Right atrium auricular region (tissue), 2 donors: ENCODE data around the gene PLCL2. TPM values are rescaled to one million over a fixed set of nuclear protein-coding genes. Genes with fewer than 3 reads are reported as not detected.

Experiments
- DNase-seq: peaks from one replicate; pipeline ENCODE4 v3.0.0-alpha.2; 2019; ENCODE audit warnings: low spot score
- H3K27ac ChIP-seq, 2 donors: fragments of 200-600 bp; sonication (generic); 1 replicate in 1 of 2; 2 replicates in 1 of 2; pipeline ENCODE4 v1.5.1; 2016 to 2019
- H3K27me3 ChIP-seq, 2 donors: fragments of 200-600 bp; sonication (generic); one replicate each; pipeline versions ENCODE4 v1.5.1 to v1.6.0; 2017 to 2019
- H3K36me3 ChIP-seq: fragments of 200-600 bp; sonication (generic); one replicate; pipeline ENCODE4 v1.5.1; 2016
- H3K4me1 ChIP-seq, 2 donors: fragments of 200-600 bp; sonication (generic); one replicate each; pipeline versions ENCODE4 v1.5.1 to v1.6.0; 2017 to 2019
- H3K4me3 ChIP-seq, 2 donors: fragments of 200-600 bp; sonication (generic); 1 replicate in 1 of 2; 2 replicates in 1 of 2; pipeline ENCODE4 v1.5.1; 2017 to 2019; ENCODE audit warnings: mild to moderate bottlenecking in 1 of 2, moderate library complexity in 1 of 2
- H3K9me3 ChIP-seq, 2 donors: fragments of 200-600 bp; sonication (generic); one replicate each; pipeline ENCODE4 v1.5.1; 2019
- total RNA-seq, 2 donors: library from RNA; depleted of rRNA; stranded (reverse); fragments of >200 nt; gene quantifications; one replicate each; pipeline ENCODE4 v1.1.0, GENCODE V29; 2016
- TF ChIP-seq, protein P1 (sequence below), 2 donors: fragments of 200-600 bp; sonication (generic); IDR thresholded peaks; one replicate each; pipeline ENCODE4 v1.5.1; 2019; ENCODE audit warnings: antibody characterized with exemption in 2 of 2

The PLCL2 gene
- total RNA-seq, 2 donors from 2014 or later = 32.4 to 35.2 TPM

GRCh38 chr3:16906682-16907081 lies 21.9 kb downstream of the PLCL2 start:
- no peaks in the 10 kb centered on the region for H3K27me3 ChIP-seq
- TF ChIP-seq, protein P1, sequence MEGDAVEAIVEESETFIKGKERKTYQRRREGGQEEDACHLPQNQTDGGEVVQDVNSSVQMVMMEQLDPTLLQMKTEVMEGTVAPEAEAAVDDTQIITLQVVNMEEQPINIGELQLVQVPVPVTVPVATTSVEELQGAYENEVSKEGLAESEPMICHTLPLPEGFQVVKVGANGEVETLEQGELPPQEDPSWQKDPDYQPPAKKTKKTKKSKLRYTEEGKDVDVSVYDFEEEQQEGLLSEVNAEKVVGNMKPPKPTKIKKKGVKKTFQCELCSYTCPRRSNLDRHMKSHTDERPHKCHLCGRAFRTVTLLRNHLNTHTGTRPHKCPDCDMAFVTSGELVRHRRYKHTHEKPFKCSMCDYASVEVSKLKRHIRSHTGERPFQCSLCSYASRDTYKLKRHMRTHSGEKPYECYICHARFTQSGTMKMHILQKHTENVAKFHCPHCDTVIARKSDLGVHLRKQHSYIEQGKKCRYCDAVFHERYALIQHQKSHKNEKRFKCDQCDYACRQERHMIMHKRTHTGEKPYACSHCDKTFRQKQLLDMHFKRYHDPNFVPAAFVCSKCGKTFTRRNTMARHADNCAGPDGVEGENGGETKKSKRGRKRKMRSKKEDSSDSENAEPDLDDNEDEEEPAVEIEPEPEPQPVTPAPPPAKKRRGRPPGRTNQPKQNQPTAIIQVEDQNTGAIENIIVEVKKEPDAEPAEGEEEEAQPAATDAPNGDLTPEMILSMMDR (IDR thresholded peaks at IDR 0.05) = no peak
- H3K4me1 ChIP-seq = peaks cover 0 to 76% of the 10 kb centered on the region in 2 donors
- H3K36me3 ChIP-seq = no peaks in the 10 kb centered on the region
- H3K27ac ChIP-seq = peak overlapping the region; percentile 18 to 60
- DNase-seq = no peak
- no peak overlapping the region for H3K4me3 ChIP-seq
- H3K9me3 ChIP-seq = no peaks in the 10 kb centered on the region

DNA sequence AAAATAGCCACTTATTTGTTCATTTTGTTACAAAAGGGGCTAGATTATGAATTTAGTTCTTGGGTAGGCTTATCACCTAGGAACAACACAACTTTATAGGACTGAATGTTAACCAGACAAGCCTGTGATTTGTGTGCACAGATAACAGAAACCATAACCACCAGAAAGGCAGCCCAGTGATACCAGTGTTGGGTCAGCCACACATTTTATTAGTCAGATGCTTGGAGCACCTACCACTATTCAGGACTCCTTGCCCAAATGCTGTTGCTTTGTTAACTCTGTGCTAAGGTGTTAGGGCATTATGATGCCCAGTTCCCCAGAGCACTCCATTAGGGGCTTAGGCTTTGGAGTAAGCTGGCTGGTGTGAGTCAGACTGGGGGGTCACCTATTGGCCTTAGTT lies 22.5 kb downstream of the PLCL2 start:
- H3K36me3 ChIP-seq = no peaks in the 10 kb centered on the region
- DNase-seq = no peak
- H3K4me1 ChIP-seq = peaks cover 0 to 70% of the 10 kb centered on the region in 2 donors
- H3K27ac ChIP-seq = peak overlapping the region; percentile 18 to 60
- no peaks in the 10 kb centered on the region for H3K9me3 ChIP-seq
- TF ChIP-seq, protein P1 (IDR thresholded peaks at IDR 0.05) = no peak
- H3K4me3 ChIP-seq = no peak overlapping the region
- H3K27me3 ChIP-seq = no peaks in the 10 kb centered on the region

DNA sequence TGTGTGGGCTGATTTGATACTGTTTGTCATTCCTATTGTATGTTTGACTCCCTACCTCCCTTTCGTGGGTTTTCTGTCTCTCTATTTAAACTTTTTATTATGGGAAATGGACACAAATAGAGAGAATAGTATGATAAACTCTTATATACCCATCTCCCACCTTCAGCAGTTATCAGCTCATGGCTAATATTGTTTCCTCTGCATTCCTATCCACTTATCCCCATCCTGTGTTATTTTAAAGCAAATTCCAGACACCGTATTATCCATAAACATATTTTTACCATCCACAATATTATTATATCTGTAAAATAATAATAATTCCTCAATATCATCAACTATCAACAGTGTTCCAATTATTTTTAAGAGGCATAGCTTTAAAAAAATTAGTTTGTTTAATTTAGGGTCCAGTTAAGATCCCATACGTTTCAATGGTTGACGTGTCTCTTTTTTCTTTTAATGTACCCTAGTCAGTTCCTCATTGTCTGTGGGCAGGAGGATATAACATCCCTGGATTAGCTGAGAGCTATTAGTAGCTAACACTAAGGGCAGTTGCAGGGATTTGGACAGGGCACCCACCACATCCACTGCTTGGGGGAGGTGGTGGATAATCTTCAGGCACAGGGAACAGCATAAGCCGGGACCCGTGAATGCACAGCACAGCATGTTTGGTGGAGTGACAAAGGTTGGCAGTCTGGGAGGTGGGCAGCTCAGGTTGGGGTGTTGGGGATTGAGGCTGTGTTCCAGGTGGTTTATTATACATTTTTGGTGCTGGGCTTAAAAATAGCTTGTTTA lies 23.5 kb downstream of the PLCL2 start:
- H3K9me3 ChIP-seq = no peaks in the 10 kb centered on the region
- DNase-seq = no peak
- no peak overlapping the region for H3K4me3 ChIP-seq
- H3K36me3 ChIP-seq = no peaks in the 10 kb centered on the region
- TF ChIP-seq, protein P1 (IDR thresholded peaks at IDR 0.05) = no peak
- H3K4me1 ChIP-seq = peaks cover 0 to 63% of the 10 kb centered on the region in 2 donors
- H3K27ac ChIP-seq = peak overlapping the region in 1 of 2 donors; percentile 60
- no peaks in the 10 kb centered on the region for H3K27me3 ChIP-seq

- H3K4me1 ChIP-seq = peaks cover 0 to 56% of the 10 kb centered on the region in 2 donors
- H3K4me3 ChIP-seq = no peak overlapping the region
- peak overlapping the region in 1 of 2 donors; percentile 60 for H3K27ac ChIP-seq
- DNase-seq = no peak
- H3K36me3 ChIP-seq = no peaks in the 10 kb centered on the region
- H3K27me3 ChIP-seq = no peaks in the 10 kb centered on the region
- TF ChIP-seq, protein P1 (IDR thresholded peaks at IDR 0.05) = no peak
- H3K9me3 ChIP-seq = no peaks in the 10 kb centered on the region
Observed at GRCh38 chr3:16908896-16909295, 24.1 kb downstream of the PLCL2 start.

GRCh38 chr3:16909802-16910201 lies 25.0 kb downstream of the PLCL2 start:
- no peaks in the 10 kb centered on the region for H3K36me3 ChIP-seq
- TF ChIP-seq, protein P1 (IDR thresholded peaks at IDR 0.05) = no peak
- no peaks in the 10 kb centered on the region for H3K9me3 ChIP-seq
- H3K27me3 ChIP-seq = no peaks in the 10 kb centered on the region
- no peak for DNase-seq
- H3K27ac ChIP-seq = no peak overlapping the region
- peaks cover 0 to 48% of the 10 kb centered on the region in 2 donors for H3K4me1 ChIP-seq
- H3K4me3 ChIP-seq = no peak overlapping the region
